Measurements from ENCODE around the gene MARK1. TPM values are rescaled to one million over a fixed set of nuclear protein-coding genes. Genes with fewer than 3 reads are reported as not detected.

The MARK1 gene
- total and polyA plus RNA-seq, 7 donors, result 0.60 to 15.0 (median 9.3) TPM

DNA sequence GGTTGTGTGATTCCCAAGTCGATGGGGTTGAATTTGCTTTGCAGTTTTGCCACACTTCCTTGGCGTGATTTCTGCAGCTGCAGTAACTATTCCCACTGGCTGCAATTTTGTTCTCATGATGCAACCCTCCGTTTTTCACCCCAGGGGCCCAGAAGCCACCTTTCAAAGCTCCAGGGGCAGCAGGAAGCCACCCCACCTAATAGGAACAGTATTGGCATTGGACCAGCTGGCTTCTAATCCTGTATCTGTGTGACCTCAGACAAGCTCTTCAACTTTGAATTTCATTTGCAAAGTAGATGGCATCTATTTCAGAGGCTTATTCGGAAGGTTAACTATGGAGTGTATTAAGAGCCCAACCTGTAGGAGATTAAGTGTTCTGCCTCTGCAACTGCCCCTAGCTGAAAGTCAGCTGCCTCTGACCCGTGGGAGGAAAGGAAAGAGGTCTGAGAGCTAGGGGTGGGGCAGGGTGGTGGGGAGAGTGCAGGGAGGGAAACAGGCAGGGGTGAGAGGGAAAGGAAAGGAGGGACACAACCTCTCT lies 174.9 kb downstream of the MARK1 start:
- 68 to 69% methylated on average over 5 of the region's 5 CpGs for WGBS, 2 donors

GRCh38 chr1:220703305-220703704 lies 175.4 kb downstream of the MARK1 start:
- Histone ChIP-seq H3K27ac (no peak overlapping the region), H3K36me3 (no peaks in the 10 kb centered on the region), H3K4me1 (peaks cover 0 to 13% (median 5%) of the 10 kb centered on the region in 4 donors), H3K9me3 (no peaks in the 10 kb centered on the region), H3K27me3 (no peaks in the 10 kb centered on the region), H3K4me3 (no peak overlapping the region)
- TF ChIP-seq EP300 (IDR thresholded peaks at IDR 0.05) (no peak), POLR2A (IDR thresholded peaks at IDR 0.05) (no peak), CTCF (IDR thresholded peaks at IDR 0.05) (no peak), POLR2AphosphoS5 (IDR thresholded peaks at IDR 0.05) (no peak)
- intact Hi-C loops (cut with DNase I), result no loop called here
- no peak for DNase-seq
- WGBS, 2 donors, result 87% methylated on average over 4 of the region's 4 CpGs

More for the DNA sequence above, 174.9 kb downstream of the MARK1 start:
- intact Hi-C loops (cut with DNase I), result no loop called here
- no peak for DNase-seq
- Histone ChIP-seq H3K36me3 (no peaks in the 10 kb centered on the region), H3K27ac (no peak overlapping the region), H3K27me3 (no peaks in the 10 kb centered on the region), H3K4me3 (no peak overlapping the region), H3K4me1 (peaks cover 0 to 13% (median 5%) of the 10 kb centered on the region in 4 donors), H3K9me3 (no peaks in the 10 kb centered on the region)
- TF ChIP-seq POLR2AphosphoS5 (IDR thresholded peaks at IDR 0.05) (no peak), EP300 (IDR thresholded peaks at IDR 0.05) (no peak), CTCF (IDR thresholded peaks at IDR 0.05) (no peak), POLR2A (IDR thresholded peaks at IDR 0.05) (no peak)

GRCh38 chr1:220705782-220706181 lies 177.8 kb downstream of the MARK1 start:
- intact Hi-C loops (cut with DNase I), result no loop called here
- DNase-seq, result no peak
- Histone ChIP-seq H3K4me1 (peaks cover 0 to 4% (median under 1%) of the 10 kb centered on the region in 4 donors), H3K27me3 (no peaks in the 10 kb centered on the region), H3K36me3 (no peaks in the 10 kb centered on the region), H3K27ac (no peak overlapping the region), H3K9me3 (no peaks in the 10 kb centered on the region), H3K4me3 (no peak overlapping the region)
- TF ChIP-seq POLR2A (IDR thresholded peaks at IDR 0.05), result no peak
- TF ChIP-seq POLR2AphosphoS5 (IDR thresholded peaks at IDR 0.05), result no peak
- no peak for TF ChIP-seq EP300 (IDR thresholded peaks at IDR 0.05)
- TF ChIP-seq CTCF (IDR thresholded peaks at IDR 0.05), result no peak
- 84 to 90% methylated on average over 7 of the region's 7 CpGs for WGBS, 2 donors

DNA sequence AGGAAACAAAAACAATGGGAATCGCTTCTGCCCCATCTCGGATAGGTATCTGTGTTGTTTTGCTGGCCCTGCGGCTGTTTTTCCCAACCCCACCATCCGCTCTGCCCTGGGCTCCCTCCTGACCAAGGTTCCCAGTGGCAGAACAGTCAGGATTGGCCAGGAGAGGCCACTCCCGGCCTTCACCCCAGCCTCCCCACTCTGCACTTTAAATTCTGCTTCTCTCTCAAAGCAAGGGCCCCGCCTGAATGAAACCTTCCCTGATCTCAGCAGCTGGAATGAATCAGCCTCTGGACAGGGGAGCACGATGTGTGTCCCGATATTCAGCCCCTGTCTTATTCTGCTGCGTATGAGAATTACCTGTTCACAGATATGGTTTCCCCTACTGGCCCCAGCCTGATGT lies 178.5 kb downstream of the MARK1 start:
- no peaks in the 10 kb centered on the region for H3K9me3 ChIP-seq
- no peaks in the 10 kb centered on the region for H3K36me3 ChIP-seq
- intact Hi-C loops (cut with DNase I), result no loop called here
- WGBS, 2 donors, result 83 to 85% methylated on average over 9 of the region's 9 CpGs
- H3K27me3 ChIP-seq, result no peaks in the 10 kb centered on the region
- no peak overlapping the region for H3K27ac ChIP-seq
- no peak for DNase-seq
- no peak for TF ChIP-seq EP300 (IDR thresholded peaks at IDR 0.05)
- no peak for TF ChIP-seq POLR2AphosphoS5 (IDR thresholded peaks at IDR 0.05)
- TF ChIP-seq POLR2A (IDR thresholded peaks at IDR 0.05), result no peak
- no peak for TF ChIP-seq CTCF (IDR thresholded peaks at IDR 0.05)
- H3K4me3 ChIP-seq, result no peak overlapping the region
- H3K4me1 ChIP-seq, result no peaks in the 10 kb centered on the region

GRCh38 chr1:220707160-220707559 lies 179.2 kb downstream of the MARK1 start:
- WGBS, 2 donors, result 88 to 92% methylated on average over 10 of the region's 10 CpGs
- intact Hi-C loops (cut with DNase I), result no loop called here
- no peak overlapping the region for H3K4me3 ChIP-seq
- H3K4me1 ChIP-seq, result no peaks in the 10 kb centered on the region
- H3K27ac ChIP-seq, result no peak overlapping the region
- H3K27me3 ChIP-seq, result no peaks in the 10 kb centered on the region
- TF ChIP-seq POLR2AphosphoS5 (IDR thresholded peaks at IDR 0.05) (no peak), EP300 (IDR thresholded peaks at IDR 0.05) (no peak), POLR2A (IDR thresholded peaks at IDR 0.05) (no peak), CTCF (IDR thresholded peaks at IDR 0.05) (no peak)
- DNase-seq, result no peak
- H3K36me3 ChIP-seq, result no peaks in the 10 kb centered on the region
- H3K9me3 ChIP-seq, result no peaks in the 10 kb centered on the region

Measured in sigmoid colon (tissue), 7 donors.